ENCODE measurements around the gene NR2E1.

NR2E1 gene

DNA sequence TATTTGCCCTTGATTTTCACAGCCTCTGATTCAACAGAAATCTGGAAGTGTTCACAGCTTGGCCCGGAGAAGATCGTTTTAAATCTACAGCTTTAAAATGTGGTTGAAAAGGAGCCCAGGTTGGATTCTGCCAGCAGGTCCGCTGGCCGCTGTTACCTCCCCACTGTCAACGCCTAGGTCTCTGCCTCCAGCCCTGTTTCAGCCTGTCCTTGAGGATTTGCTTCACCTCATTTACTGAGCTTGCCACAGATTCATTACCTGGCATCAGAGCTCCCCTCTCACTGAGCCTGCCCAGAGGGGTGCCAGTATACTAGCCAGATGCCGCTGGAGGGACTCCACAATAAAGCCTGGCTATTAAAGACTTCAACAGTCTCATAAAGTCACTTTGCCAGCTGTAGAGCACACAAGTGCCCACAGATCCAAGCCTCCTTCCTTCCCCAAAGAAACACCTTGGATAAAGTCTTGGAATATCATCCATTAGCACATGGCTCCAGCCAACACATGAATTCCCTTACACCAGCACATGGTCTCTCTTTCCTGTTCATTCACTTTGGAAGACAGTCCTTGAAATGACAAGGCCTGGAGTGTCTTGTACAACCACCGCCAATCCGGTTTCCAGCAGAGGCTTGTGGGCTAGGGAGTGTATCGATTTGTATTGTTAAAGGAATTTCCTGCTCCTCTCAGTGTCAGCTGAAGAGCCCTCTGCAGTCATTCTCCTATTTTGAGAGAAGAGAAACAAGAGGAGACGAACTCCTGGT is 9.5 kb upstream of the NR2E1 start:
- peak; percentile 49 for DNase-seq (ENCODE audit: low read depth, low spot score)

DNA sequence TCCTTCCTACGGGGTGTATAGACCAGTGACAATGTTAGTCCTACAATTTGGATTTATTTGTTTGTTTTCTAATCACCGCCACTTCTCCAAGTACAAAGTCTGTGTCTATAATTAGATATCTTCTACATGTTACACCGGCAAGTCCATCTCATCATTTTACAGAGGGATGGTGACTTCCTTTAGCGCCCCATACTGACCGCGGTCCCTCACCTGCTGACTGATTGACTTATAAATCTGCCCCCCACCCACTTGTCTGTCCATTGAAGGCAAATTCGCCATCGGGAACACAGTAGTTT is 8.9 kb upstream of the NR2E1 start:
- DNase-seq (ENCODE audit: low read depth, low spot score), result no peak

DNA sequence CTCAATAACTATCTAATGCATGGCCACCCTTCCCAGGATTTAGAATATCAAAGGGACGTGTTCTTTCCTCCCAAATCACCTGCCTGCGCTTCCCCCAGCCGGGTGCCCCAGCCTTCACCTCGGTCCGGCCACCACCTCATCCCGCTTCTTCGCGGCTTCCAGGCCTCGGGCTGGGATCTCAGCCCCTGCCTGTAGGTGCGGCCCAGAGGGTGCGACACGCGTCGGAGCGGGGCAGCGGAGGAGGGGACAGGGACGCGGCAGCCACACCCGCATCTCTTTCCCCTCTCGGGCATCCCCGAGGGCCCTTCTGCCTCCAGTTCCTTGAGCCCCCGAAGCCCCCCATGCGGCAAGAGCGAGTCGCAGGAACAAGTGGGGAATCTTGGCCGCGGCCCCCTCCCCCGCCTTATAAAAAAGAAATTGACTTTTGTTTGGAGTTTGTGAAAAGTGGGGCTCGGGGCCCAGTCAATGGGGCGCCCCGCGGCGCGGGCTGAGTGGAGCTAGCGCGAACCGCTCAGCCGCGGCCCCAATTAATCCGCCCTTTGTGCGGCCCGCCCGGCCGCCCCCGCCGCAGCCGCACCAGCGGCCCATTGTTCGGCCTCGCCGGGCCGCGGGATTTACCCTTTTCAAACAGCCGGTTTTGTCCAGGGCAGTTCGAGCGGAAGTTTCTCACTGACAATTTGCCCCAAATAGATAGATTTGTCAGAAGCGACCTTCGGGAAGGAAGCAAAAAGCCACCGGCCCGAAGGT is 8.4 kb upstream of the NR2E1 start:
- DNase-seq (ENCODE audit: low read depth, low spot score), result peak; percentile 46

DNA sequence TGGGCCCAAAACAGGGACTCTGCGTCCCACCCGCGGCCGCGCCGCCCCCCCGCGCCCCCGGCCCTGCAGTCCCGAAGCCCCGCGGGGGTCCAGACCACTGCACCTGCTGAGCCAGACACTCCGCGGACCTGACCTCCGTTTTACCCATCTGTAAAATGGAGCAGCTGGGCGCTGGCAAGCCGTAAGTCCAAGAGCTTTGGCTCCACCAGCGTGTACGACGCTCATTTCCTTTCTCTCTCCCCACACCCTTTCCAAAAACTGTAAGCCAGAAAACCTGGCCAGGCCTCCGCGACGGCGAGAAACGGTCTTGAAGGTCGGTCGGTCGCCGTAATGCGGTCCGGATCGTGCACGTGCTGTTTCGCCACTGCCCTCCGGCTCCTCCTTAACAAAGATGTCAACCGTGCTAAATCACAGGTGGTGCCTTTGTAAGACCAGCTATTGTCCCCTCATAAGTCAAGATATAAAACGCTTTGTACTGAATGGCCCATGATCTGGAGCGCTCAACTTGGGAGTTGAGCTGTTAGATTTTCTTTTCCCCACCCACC is 7.8 kb upstream of the NR2E1 start:
- DNase-seq (ENCODE audit: low read depth, low spot score), result peak; percentile 68

DNA sequence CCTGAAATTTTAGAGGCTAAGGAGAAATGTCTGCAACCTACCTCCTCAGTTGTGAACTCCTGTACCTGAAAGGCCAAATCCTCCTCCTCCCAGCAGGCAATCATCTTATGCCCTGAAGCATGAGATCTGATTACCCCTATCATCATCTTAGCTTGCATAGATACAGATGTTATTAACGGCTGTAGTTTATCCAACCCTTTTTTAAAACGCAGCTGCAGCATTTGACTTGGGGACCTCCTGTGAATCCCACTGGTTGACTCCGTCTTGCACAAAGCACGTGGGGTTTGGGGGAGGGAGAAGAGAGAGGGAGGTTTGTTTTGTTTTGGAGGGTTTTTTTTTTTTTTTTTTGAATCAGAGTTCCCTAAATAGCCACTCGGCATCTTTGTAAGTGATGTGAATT is 5.8 kb upstream of the NR2E1 start:
- peak; percentile 14 for DNase-seq (ENCODE audit: low read depth, low spot score)

DNA sequence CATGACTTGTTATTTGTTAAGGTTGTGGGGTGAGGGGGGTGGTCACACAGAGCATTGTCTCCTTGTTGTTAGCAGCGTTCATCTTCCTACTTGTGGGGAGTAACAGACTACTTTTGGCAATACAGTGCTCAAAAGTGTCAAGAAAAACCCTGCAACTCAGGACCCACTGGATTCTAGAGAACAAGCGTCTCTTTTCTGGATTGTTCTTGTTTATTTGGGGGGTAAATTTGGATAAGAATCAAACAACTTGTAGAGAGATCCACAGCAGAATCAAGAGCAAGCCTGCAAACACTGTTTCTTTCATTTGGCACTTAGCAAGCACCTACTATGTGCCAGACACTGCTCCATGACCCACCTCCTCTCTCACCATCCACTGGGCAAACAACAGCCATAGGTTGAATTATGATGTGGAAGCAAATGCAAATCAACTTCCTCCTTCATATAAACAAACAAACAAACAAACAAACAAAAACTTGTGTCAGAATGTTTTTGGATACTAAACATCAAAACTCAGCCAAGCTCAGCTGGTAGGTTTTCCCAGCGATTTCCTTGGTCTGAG is 4.0 kb upstream of the NR2E1 start:
- DNase-seq (ENCODE audit: low read depth, low spot score), result no peak

DNA sequence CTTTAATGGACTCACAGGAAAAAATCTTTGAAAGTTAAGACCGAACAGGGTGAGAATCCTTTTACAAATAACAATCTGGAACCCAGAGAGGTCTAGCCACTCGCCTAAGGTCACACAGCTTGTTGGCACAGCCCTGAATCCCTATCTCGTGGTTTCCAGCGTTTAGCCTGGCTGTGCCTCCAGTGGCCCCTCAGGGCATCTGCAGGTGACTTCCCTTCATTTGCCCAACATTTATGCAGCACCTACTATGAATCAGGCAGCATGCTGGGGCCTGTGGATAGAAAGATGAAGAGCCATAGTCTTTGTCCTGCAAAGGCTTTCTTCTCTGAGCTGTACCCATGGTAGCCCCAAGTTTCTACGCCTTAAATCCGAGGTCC is 2.6 kb upstream of the NR2E1 start:
- peak; percentile 16 for DNase-seq (ENCODE audit: low read depth, low spot score)

DNA sequence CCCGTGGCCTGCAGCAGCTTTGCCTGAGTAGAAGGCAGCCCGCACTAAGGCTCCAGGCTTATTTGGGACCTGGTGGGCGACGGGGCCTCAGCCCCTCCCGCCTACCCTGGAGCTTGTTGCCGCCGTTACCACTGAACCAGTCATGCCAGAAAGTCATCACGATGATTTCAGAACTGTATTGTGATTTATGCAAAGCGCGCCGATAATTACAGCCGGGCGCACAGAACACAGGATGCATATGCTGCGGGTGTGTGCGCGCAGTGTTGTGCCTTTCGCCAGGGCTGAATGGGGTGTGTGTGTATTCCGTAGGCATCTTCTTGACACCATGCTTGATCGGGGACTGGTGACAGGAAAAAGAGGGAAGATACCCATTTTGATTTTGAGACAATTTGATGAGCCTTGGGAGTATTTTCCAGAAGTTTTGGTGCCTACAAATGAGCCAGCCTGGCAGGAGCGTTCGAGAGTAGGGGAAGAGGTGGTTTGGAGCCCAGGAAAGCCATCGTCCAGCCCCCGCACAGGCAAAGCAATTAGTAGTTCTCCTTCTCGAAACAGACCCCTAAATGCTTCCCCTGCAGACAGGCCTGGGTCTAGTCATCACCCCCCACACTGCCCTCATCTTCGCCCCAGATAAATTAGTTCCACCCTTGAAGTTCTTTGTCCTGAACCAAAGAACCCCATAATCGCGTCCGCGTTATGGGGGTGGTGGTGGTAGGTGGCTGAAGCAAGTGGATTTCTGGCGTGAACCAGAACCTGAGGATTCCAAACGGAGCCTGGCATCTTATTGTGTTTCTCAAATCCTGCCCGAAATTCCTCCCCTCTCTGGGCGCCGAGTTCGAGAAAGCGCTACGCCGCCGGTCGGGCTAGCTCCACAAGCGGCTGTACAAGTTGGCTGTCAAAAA is 1.9 kb upstream of the NR2E1 start:
- peak; percentile 27 for DNase-seq (ENCODE audit: low read depth, low spot score)

DNA sequence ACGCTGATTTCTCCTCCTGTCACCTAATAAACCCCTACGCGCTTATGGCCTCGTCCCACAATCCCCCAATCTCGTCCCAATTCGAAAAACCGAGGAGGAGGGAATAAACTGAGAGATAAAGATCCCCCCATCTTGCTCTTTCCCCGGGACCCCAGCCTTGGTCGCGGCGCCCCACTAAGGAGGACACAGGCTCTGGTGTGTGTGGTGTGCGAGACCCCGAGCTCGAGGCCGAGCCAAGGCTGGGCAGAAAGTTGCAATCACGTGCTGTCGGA is 1.3 kb upstream of the NR2E1 start:
- no peak for DNase-seq (ENCODE audit: low read depth, low spot score)

DNA sequence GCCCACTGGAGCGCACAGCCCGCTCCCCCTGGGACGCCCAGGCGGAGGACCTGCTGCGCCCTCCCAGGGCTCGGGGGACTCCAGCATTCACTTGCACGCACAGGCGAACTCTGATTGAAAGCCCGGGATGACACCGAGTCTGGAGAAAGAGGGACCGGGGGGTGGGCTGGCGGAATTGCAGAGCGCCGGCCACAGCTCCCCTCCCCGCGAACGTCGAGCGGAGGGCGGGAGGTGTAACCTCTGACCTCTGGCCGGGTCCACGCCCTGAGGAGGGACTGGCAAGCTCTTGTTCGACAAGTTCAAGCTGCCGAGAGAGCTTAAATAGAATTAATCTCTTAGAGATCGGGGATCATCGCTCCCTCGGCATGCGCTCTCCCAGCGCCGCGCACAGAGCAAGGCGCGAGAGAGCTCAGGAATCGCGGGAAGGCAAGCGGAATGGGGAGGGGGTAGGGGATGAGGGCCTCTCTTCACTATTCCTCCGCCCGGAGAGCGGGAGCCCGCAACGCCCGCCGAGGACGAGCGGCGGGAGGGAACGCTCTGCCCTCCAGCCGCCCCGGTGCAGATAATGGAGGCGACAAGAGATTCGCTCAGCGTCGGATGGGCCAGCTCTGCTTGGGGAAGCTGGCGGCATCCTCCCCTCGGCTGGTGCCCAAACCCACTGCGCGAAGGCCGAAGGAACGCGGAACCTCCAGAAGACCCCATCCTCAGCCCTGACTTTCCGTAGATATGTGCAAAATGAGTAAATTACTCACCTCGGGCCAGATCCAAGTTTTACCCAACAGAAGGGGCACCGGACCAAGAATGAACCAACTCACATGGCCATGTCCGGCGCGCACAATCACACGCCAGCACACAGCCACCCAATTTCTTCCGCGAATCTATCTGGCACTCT is 761 bp upstream of the NR2E1 start:
- DNase-seq (ENCODE audit: low read depth, low spot score), result peak; percentile 54

DNA sequence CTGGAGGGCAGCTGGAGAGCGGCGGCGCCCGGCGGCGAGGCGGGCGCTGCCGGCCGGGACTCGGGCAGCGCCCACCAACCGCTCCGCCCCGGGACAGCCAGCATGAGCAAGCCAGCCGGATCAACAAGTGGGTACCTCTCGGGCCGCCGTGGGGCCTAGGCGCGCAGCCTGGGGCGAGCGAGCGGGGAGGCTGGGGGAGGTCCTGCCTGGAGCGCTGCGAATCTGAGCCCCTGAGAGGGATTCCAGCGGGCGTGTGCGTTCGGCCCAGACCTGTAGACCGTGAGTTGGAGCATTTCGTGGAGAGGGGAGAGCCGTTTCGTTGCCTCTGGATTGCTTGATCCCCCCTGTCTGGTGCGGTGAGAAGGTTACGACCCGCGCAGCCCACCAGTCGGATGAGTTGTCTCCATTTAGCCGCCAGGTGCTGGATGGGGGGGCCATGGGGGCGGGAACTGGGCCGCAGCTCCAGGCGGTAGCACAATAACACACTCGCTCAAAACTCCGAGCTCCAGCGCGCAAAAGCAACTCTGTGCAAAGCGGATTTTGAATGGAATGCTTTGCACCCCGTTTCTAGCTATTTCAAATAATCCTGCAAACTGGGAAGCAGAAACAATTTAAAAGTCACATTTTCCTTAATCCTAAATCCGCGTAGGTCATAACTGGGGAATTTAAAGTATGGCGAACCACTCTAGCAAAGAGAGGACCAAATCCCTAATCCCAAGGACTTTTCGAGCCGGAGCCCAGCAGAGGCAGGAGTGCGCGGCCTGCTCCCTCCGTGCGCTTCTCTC is 1.0 kb downstream of the NR2E1 start:
- peak; percentile 53 for DNase-seq (ENCODE audit: low read depth, low spot score)

DNA sequence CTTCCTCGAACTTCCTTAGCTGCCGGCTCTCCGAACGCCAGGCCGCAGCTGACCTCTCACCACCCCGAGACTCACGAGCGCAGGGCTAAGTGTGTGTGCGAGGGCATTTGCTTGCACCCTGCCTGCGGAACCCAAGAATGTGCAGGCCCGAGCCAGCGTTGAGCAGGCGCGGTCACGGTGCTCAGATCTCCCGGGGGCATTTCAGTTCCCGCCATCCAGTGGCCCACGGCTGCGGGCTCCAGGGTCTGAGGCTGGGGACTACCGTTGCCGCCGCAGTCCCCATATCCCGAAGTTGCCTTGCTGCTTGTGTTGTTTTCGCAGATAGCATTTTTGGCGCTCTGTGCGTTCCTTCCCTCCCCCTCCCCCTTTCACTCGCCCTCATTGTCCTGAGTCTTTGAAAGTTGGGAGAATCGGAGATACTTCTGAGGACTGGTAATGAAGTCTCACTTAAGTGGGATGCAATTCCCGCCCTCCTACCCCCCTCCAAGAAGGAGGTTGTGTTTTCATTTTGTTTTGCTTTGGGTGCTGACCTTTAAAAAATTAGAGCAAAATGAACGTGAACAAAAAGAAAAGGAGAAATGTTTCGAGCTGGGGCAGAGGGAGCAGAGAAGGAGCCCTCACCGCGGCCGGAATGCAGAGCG is 1.7 kb downstream of the NR2E1 start:
- peak; percentile 73 for DNase-seq (ENCODE audit: low read depth, low spot score)

DNA sequence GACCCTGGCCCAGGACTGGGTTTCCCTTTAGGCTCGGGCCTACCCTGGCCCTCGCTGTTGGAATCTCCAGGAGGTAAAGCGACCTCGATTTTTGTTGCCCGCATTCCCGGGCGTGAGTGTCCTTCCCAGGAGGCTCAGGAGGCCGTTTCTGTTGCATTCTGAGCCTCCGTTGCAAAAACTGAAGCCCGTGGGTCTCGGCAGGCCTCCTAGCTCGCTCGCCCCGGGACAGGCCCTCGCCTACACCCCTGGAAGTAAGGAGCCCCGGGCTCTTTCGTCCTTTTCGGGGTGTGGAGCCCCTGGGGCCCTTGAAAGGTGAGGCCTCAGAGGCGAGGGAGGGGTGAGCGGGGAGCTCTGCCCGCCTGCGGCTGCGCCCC is 2.3 kb downstream of the NR2E1 start:
- DNase-seq (ENCODE audit: low read depth, low spot score), result peak; percentile 44

DNA sequence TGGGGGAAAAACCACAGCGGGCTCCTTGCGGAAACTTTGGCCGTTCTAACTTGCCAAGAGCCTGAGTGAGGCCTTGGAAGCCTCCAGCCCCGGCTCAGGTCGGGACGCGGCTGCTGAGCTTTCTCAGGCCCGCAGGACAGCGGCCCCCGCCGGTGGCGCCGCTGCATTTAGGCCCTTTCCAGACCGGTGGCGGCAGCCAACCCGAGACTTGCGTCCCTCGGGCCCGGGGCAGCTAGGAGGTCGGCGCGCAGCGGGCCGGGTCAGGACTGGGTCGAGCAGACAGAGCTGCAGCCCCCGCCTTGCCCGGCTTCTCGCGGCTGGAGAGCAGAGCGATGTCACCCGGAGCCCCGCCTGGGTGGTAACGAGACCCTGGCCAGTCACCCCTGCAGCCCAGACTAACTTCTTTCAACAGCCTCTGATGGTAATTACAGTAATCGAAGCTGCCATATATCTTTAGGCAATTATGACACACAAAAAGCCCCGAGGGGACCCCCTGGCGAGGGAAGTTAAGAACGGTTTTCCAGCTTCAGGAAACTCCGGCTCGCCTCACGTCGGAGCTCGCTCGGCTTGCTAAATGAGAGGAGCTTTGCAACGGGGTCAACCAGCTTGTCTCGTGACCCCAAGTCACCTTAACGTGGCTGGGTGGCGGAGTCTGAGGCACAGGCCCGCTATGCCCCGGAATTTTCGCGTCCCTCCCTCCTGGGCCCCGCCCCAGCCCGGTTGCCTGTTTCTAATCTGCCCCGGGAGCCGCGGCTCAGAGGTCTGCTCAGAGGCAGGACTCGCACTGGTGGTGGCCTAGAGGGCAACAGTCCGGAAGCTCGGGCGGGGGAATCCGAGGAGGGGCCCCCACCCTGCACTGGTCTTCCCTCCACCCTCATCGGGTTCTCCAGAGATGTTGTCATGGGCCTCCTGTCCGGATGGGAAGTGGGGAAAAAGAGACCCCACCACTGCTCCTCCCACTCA is 3.0 kb downstream of the NR2E1 start:
- DNase-seq (ENCODE audit: low read depth, low spot score), result peak; percentile 84

DNA sequence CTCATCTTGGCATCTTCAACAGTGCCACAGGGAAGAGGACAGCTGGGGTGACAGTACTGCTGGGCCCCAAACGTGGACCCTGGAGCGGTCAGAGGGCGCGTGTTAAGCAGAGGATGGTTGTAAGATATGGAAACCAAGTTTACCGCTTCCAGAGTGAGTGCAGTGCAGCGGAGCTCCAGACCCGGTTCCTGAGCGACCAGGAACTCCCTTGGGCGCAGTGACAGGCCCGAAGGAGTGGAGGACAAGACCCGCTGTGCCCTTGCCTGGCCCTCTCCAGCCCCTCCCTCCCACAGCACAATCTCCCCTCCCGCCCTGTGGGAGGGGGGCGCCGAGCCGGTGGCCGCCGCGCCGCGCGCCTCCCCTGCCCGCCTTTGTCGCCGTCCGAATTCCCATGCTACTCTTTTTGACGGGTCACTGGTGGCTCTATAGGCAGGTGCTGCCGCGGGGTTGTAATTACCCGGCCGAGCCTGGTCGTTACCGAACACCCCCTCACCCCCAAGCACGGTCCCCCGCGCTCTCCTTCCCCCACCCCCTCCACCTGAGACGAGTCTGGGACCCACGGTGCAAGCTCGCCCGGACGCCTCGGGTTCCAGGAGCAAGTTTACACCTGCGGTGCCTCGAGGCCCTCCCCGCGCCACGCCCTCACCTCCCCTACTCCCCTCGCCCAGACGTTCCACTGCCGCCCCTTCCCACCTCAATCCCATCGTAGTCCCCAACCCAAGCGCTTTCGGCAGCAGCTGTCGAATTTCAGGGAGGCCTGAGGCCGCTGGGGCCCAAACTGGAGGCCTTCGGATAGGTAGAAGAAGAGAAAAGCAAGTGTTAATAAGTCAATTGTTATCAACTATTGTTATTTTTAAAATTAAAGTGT is 3.9 kb downstream of the NR2E1 start:
- peak; percentile 18 for DNase-seq (ENCODE audit: low read depth, low spot score)

DNA sequence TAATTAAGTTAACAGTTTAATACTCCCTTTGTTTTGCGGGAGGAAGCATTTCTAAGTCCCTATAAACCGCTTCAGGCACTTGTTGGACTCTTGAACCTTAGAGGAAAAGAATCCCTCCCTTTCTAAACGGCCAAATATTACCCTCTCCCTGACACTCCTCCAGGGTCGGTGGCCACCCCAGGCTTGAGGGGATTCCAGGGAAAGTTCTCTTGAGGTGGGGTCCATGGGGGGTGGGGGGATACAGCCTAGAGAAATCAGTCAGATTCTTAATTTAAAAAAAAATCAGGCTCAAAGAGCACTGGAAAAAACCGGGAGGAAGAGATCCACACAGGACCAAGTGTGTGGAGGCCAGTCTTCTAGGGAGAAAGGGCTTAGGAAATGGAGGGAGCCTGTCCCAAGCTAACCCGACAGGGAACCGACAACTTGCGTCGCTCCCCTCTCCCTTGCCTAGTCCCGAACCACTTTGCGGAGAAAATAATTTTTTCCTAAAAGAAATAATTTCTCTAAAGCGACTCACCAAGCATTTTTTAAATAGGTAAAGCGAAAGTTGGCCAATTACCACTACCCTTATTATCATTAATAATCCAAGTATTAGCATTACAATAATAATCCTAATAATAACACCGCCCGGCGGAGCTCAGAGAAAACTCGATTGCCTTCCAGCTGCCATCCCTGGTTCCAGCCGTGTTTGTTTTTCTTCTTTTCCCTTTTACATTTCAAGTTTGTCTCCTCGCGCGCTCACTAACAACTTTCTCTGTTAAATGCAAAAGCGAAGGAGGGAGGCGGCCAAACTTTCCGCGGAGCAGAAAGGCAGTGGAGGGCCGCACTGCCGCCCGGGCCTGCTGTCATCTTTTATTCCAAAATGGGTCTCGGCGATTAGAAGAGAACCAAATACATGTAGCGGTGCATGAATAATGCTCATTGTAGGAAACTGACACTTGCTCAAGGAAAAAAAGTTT is 4.8 kb downstream of the NR2E1 start:
- peak; percentile 22 for DNase-seq (ENCODE audit: low read depth, low spot score)

All from ELF-1 (cell line).